ENCODE measurements around the gene TLE7. TPM values are rescaled to one million over a fixed set of nuclear protein-coding genes. Genes with fewer than 3 reads are reported as not detected.

The TLE7 gene
- total and polyA plus RNA-seq, 2 of the 4 experiments (the other 2 are of a cell fraction): not detected

DNA sequence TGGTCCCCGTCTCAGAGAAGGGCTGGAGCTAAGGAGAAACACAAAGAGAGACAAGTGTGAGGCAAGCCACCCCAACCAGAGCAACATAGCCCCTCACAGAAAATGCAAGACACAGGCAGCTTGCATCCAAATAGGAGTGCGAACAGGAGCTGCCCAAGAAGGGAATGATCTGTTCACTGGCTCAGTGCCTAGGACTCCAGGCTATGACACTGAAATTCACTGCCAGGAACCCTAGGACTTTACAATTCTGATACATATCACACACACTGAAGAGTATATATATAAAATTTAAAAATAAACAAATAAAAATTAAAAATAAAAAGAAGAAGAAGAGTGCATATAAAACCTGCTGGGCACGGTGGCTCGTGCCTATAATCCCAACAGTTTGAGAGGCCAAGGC lies 14.9 kb upstream of the TLE7 start:
- ATAC-seq (ENCODE audit: low read depth) (no peak), DNase-seq (no peak)
- Histone ChIP-seq H3K9ac (ENCODE audit: low read depth, low read length) (no peak overlapping the region), H4K20me1 (ENCODE audit: insufficient read depth, low read length) (peaks cover 4% of the 10 kb centered on the region; the same call in 1 of the 2 replicates), H3K9me1 (ENCODE audit: insufficient read depth, low read length) (no peaks in the 10 kb centered on the region), H3K4ac (ENCODE audit: low read depth, low read length) (no peak overlapping the region), H3K23ac (ENCODE audit: low read depth, low read length) (no peak overlapping the region), H3K18ac (ENCODE audit: low read depth, low read length) (no peak overlapping the region), H2AK5ac (ENCODE audit: low read depth, low read length) (no peak overlapping the region), H3K4me1 (ENCODE audit: control insufficient read depth, insufficient read depth, low read length) (peaks cover 6% of the 10 kb centered on the region), H3K79me1 (ENCODE audit: low read depth in 1 of 2, low read length in 2 of 2) (peaks cover 16 to 50% of the 10 kb centered on the region in 2 experiments), H3K4me2 (ENCODE audit: low read depth, low read length) (no peak overlapping the region), H4K91ac (ENCODE audit: insufficient read depth, low read depth, low read length) (no peak overlapping the region), H3K56ac (ENCODE audit: extremely low read depth, insufficient read depth, low read length) (no peak overlapping the region), H3K14ac (replicated peaks; ENCODE audit: low read depth, low read length) (no peak overlapping the region), H4K8ac (ENCODE audit: low read depth in 2 of 2, low read length in 2 of 2) (no peak overlapping the region), H3K27me3 (ENCODE audit: control insufficient read depth, insufficient read depth, low read length) (no peaks in the 10 kb centered on the region), H2BK120ac (ENCODE audit: low read depth, low read length) (no peak overlapping the region), H3K9me3 (ENCODE audit: control insufficient read depth, insufficient read depth, low read length) (peaks cover 25% of the 10 kb centered on the region), H2BK5ac (ENCODE audit: low read depth, low read length, poor library complexity, severe bottlenecking) (no peak overlapping the region), H3K4me3 (ENCODE audit: insufficient read depth, low read depth, low read length) (no peak overlapping the region), H3K36me3 (ENCODE audit: control insufficient read depth, insufficient read depth, low read length) (peaks cover 48% of the 10 kb centered on the region), H4K5ac (ENCODE audit: low read depth, low read length) (no peak overlapping the region), H3K27ac (ENCODE audit: insufficient read depth, low read length) (no peak overlapping the region), H2AK9ac (replicated peaks; ENCODE audit: low read depth, low read length, poor library complexity) (no peak overlapping the region), H2BK20ac (ENCODE audit: low read depth, low read length) (no peak overlapping the region), H2BK15ac (ENCODE audit: low read depth, low read length) (no peak overlapping the region), H2AFZ (replicated peaks; ENCODE audit: low read length, poor library complexity) (no peak overlapping the region)
- intact Hi-C loops (cut with micrococcal nuclease) (no loop called here), dilution Hi-C loops (cut with HindIII; ENCODE audit: low sequenced_read_pairs, unreplicated experiment) (no loop called here), in situ Hi-C loops (cut with MboI; ENCODE audit: low sequenced_read_pairs) (no loop called here)
- TF ChIP-seq RCOR1 (IDR thresholded peaks at IDR 0.05; ENCODE audit: insufficient replicate concordance, low read length) (no peak), RFX5 (IDR thresholded peaks at IDR 0.05; ENCODE audit: low read depth, low read length) (no peak), SMC3 (IDR thresholded peaks at IDR 0.05; ENCODE audit: low read depth, low read length) (no peak), MAFK (IDR thresholded peaks at IDR 0.05; ENCODE audit: low read depth, low read length) (no peak), CEBPB (IDR thresholded peaks at IDR 0.05; ENCODE audit: low read depth, low read length) (no peak), POLR2A (IDR thresholded peaks at IDR 0.05; ENCODE audit: low read depth, low read length) (no peak), CHD1 (IDR thresholded peaks at IDR 0.05; ENCODE audit: low read depth, low read length) (no peak), MAZ (IDR thresholded peaks at IDR 0.05; ENCODE audit: borderline replicate concordance, low read depth, low read length) (no peak), RAD21 (IDR thresholded peaks at IDR 0.05; ENCODE audit: low read length) (no peak), NFE2L2 (IDR thresholded peaks at IDR 0.05; ENCODE audit: low read depth, low read length) (no peak), BHLHE40 (IDR thresholded peaks at IDR 0.05; ENCODE audit: low read depth, low read length) (no peak), FOS (IDR thresholded peaks at IDR 0.05; ENCODE audit: low read depth, low read length) (no peak), MXI1 (IDR thresholded peaks at IDR 0.05; ENCODE audit: borderline replicate concordance, low read depth, low read length) (no peak)
- TF ChIP-seq, protein P1, sequence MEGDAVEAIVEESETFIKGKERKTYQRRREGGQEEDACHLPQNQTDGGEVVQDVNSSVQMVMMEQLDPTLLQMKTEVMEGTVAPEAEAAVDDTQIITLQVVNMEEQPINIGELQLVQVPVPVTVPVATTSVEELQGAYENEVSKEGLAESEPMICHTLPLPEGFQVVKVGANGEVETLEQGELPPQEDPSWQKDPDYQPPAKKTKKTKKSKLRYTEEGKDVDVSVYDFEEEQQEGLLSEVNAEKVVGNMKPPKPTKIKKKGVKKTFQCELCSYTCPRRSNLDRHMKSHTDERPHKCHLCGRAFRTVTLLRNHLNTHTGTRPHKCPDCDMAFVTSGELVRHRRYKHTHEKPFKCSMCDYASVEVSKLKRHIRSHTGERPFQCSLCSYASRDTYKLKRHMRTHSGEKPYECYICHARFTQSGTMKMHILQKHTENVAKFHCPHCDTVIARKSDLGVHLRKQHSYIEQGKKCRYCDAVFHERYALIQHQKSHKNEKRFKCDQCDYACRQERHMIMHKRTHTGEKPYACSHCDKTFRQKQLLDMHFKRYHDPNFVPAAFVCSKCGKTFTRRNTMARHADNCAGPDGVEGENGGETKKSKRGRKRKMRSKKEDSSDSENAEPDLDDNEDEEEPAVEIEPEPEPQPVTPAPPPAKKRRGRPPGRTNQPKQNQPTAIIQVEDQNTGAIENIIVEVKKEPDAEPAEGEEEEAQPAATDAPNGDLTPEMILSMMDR (conservative IDR thresholded peaks at IDR 0.05; ENCODE audit: low read depth, low read length): no peak
- TF ChIP-seq, protein P2, sequence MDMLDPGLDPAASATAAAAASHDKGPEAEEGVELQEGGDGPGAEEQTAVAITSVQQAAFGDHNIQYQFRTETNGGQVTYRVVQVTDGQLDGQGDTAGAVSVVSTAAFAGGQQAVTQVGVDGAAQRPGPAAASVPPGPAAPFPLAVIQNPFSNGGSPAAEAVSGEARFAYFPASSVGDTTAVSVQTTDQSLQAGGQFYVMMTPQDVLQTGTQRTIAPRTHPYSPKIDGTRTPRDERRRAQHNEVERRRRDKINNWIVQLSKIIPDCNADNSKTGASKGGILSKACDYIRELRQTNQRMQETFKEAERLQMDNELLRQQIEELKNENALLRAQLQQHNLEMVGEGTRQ (IDR thresholded peaks at IDR 0.05; ENCODE audit: low read depth, low read length): no peak
- TF ChIP-seq, protein P3, sequence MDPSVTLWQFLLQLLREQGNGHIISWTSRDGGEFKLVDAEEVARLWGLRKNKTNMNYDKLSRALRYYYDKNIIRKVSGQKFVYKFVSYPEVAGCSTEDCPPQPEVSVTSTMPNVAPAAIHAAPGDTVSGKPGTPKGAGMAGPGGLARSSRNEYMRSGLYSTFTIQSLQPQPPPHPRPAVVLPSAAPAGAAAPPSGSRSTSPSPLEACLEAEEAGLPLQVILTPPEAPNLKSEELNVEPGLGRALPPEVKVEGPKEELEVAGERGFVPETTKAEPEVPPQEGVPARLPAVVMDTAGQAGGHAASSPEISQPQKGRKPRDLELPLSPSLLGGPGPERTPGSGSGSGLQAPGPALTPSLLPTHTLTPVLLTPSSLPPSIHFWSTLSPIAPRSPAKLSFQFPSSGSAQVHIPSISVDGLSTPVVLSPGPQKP (IDR thresholded peaks at IDR 0.05; ENCODE audit: borderline replicate concordance, low read depth, low read length): no peak
- BruUV-seq (replicated peaks): no TSS peak
- no CpG with 5 or more reads among the region's 4 CpGs for WGBS, 2 experiments (ENCODE audit: extremely low coverage in 2 of 2, insufficient read length in 1 of 2)
- ChIA-PET CTCF (no interaction called here), POLR2A (ENCODE audit: unreplicated experiment) (interaction anchor here (0.7 kb wide), 1 partner anchor 178 kb away, joined by 5 read pairs; no protein-coding TSS in a partner anchor)
